ENCODE results near the gene CCT7.

Gene CCT7

GRCh38 chr2:73272270-73272669 lies 38.2 kb downstream of the CCT7 start:
- TF ChIP-seq CTCF (IDR thresholded peaks at IDR 0.05; ENCODE audit: low read depth, low read length, poor library complexity, severe bottlenecking) (no peak), EZH2phosphoT487 (IDR thresholded peaks at IDR 0.05; ENCODE audit: borderline replicate concordance, low read length) (no peak)
- peaks cover 73% of the 10 kb centered on the region for H3K36me3 ChIP-seq (ENCODE audit: control insufficient read depth, low read length)
- no peak overlapping the region for H3K4me3 ChIP-seq (ENCODE audit: low read length)
- no peaks in the 10 kb centered on the region; the same call in 1 of the 2 replicates for H3F3A ChIP-seq (ENCODE audit: control insufficient read depth, insufficient read depth)
- H4K20me1 ChIP-seq (ENCODE audit: control insufficient read depth, insufficient read depth, low read depth, low read length) = peaks cover 8% of the 10 kb centered on the region
- no peak overlapping the region for H3K4me2 ChIP-seq (ENCODE audit: low read length)
- H3K9me2 ChIP-seq (replicated peaks; ENCODE audit: control insufficient read depth, low read length) = no peaks in the 10 kb centered on the region
- H3K79me2 ChIP-seq (ENCODE audit: control insufficient read depth, low read length) = peaks cover 96% of the 10 kb centered on the region
- no peaks in the 10 kb centered on the region for H3K27me3 ChIP-seq (ENCODE audit: control insufficient read depth, low read length)
- H3K9me3 ChIP-seq (ENCODE audit: control insufficient read depth, insufficient read depth, low read length) = no peaks in the 10 kb centered on the region
- H3K4me1 ChIP-seq (ENCODE audit: control insufficient read depth, low read length) = peaks cover 5% of the 10 kb centered on the region
- H3K27ac ChIP-seq (ENCODE audit: low read depth, low read length) = no peak overlapping the region

- TF ChIP-seq EZH2phosphoT487 (IDR thresholded peaks at IDR 0.05; ENCODE audit: borderline replicate concordance, low read length) = no peak
- TF ChIP-seq CTCF (IDR thresholded peaks at IDR 0.05; ENCODE audit: low read depth, low read length, poor library complexity, severe bottlenecking) = no peak
- peaks cover 26% of the 10 kb centered on the region for H4K20me1 ChIP-seq (ENCODE audit: control insufficient read depth, insufficient read depth, low read depth, low read length)
- H3K79me2 ChIP-seq (ENCODE audit: control insufficient read depth, low read length) = peaks cover 94% of the 10 kb centered on the region
These were observed 45.7 kb downstream of the CCT7 start for GRCh38 chr2:73279852-73280251.

DNA sequence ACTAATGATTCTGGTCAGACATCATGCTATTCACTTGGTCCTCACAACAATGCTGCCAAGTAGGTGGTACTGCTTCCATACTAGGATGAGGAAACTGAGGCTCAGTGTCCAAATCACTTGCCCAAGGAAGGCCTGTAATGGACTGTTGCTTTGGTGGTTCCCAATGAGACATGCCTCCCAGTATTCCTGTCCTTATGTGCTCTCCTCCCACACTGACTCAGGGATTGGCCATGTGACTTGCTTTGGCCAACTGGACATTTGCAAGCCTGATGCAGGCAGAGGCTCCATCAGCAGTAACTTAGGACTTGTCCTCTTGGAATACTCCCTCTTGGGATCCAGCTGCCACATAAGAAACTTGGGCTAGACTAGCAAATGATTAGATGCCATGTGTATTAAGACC lies 47.1 kb downstream of the CCT7 start:
- Histone ChIP-seq H3K4me2 (ENCODE audit: low read length) (peak overlapping the region; percentile 99; the same call in 1 of the 2 replicates), H3K27me3 (ENCODE audit: control insufficient read depth, low read length) (no peaks in the 10 kb centered on the region), H4K20me1 (ENCODE audit: control insufficient read depth, insufficient read depth, low read depth, low read length) (peaks cover 26% of the 10 kb centered on the region), H3K9me3 (ENCODE audit: control insufficient read depth, insufficient read depth, low read length) (no peaks in the 10 kb centered on the region), H3K4me3 (ENCODE audit: low read length) (no peak overlapping the region), H3K79me2 (ENCODE audit: control insufficient read depth, low read length) (peaks cover 80% of the 10 kb centered on the region), H3K36me3 (ENCODE audit: control insufficient read depth, low read length) (peaks cover 77% of the 10 kb centered on the region), H3F3A (ENCODE audit: control insufficient read depth, insufficient read depth) (peaks cover 3% of the 10 kb centered on the region; the same call in 1 of the 2 replicates), H3K4me1 (ENCODE audit: control insufficient read depth, low read length) (peaks cover 33% of the 10 kb centered on the region), H3K27ac (ENCODE audit: low read depth, low read length) (no peak overlapping the region), H3K9me2 (replicated peaks; ENCODE audit: control insufficient read depth, low read length) (no peaks in the 10 kb centered on the region)
- TF ChIP-seq CTCF (IDR thresholded peaks at IDR 0.05; ENCODE audit: low read depth, low read length, poor library complexity, severe bottlenecking) (no peak), EZH2phosphoT487 (IDR thresholded peaks at IDR 0.05; ENCODE audit: borderline replicate concordance, low read length) (no peak)

More at GRCh38 chr2:73279852-73280251, 45.7 kb downstream of the CCT7 start:
- Histone ChIP-seq H3K27ac (ENCODE audit: low read depth, low read length) (no peak overlapping the region), H3K4me3 (ENCODE audit: low read length) (no peak overlapping the region), H3K9me2 (replicated peaks; ENCODE audit: control insufficient read depth, low read length) (no peaks in the 10 kb centered on the region), H3K27me3 (ENCODE audit: control insufficient read depth, low read length) (no peaks in the 10 kb centered on the region), H3K4me1 (ENCODE audit: control insufficient read depth, low read length) (peaks cover 19% of the 10 kb centered on the region), H3K36me3 (ENCODE audit: control insufficient read depth, low read length) (peaks cover 84% of the 10 kb centered on the region), H3K9me3 (ENCODE audit: control insufficient read depth, insufficient read depth, low read length) (no peaks in the 10 kb centered on the region), H3F3A (ENCODE audit: control insufficient read depth, insufficient read depth) (0 out of 2 replicates have a peak, but pooled peaks cover 1% of the 10 kb centered on the region), H3K4me2 (ENCODE audit: low read length) (no peak overlapping the region)

All from DOHH2 (cell line).